Inflammatory macrophage treated with lipopolysaccharide for 1 hour (primary cell): ENCODE results near the gene ZNF816.
"Not testable (repeated sequence)": the region's sequence is repeated elsewhere in the genome, so short reads cannot be mapped to it uniquely, and the experiment has no call there.

Source experiments
- DNase-seq, 2 donors: peaks; one replicate each; pipeline ENCODE4 v3.0.0-alpha.2; 2020 to 2022

ZNF816 gene

GRCh38 chr19:52962394-52963246 lies at the start of gene ZNF816:
Gene ZNF816 (minus strand): TSS chr19:52962881. CDS start chr19:52956089, 6,792 bp downstream.
- DNase-seq = peak; percentile 96 to 98

GRCh38 chr19:53012006-53012405 lies 49.3 kb upstream of the ZNF816 start:
- no peak for DNase-seq

GRCh38 chr19:53010494-53010893 lies 47.8 kb upstream of the ZNF816 start:
- no peak for DNase-seq

- no peak for DNase-seq
Measured at GRCh38 chr19:53008061-53008778, 45.5 kb upstream of the ZNF816 start.

GRCh38 chr19:53007606-53008005 lies 44.9 kb upstream of the ZNF816 start:
- no peak for DNase-seq

GRCh38 chr19:53007200-53007599 lies 44.5 kb upstream of the ZNF816 start:
- no peak for DNase-seq

- DNase-seq = no peak
Measured at GRCh38 chr19:53004242-53004641, 41.6 kb upstream of the ZNF816 start.

- no peak for DNase-seq
Measured at GRCh38 chr19:53002479-53002878, 39.8 kb upstream of the ZNF816 start.

GRCh38 chr19:52997975-52998374 lies 35.3 kb upstream of the ZNF816 start:
- DNase-seq = no peak

- no peak for DNase-seq
Measured at GRCh38 chr19:52995711-52996110, 33.0 kb upstream of the ZNF816 start.

GRCh38 chr19:52993342-52994178 lies 30.9 kb upstream of the ZNF816 start:
- DNase-seq = peak; percentile 57 to 72

GRCh38 chr19:52992109-52993004 lies 29.7 kb upstream of the ZNF816 start:
- no peak for DNase-seq

GRCh38 chr19:52991484-52991883 lies 28.8 kb upstream of the ZNF816 start:
- peak; percentile 15 to 16 for DNase-seq

- DNase-seq = peak; percentile 9 to 41
Measured at GRCh38 chr19:52990759-52991418, 28.2 kb upstream of the ZNF816 start.

GRCh38 chr19:52988506-52988905 lies 25.8 kb upstream of the ZNF816 start:
- no peak for DNase-seq

- no peak for DNase-seq
Measured at GRCh38 chr19:52987221-52987620, 24.5 kb upstream of the ZNF816 start.

- not testable (repeated sequence) for DNase-seq
Measured at GRCh38 chr19:52983167-52983566, 20.5 kb upstream of the ZNF816 start.

- no peak for DNase-seq
Measured at GRCh38 chr19:52981329-52981728, 18.6 kb upstream of the ZNF816 start.

GRCh38 chr19:52967772-52968171 lies 5.1 kb upstream of the ZNF816 start:
- no peak for DNase-seq

GRCh38 chr19:52963247-52963618 lies 552 bp upstream of the ZNF816 start:
- DNase-seq = peak; percentile 9 to 15

- DNase-seq = peak in 1 of 2 donors; percentile 2
Measured at GRCh38 chr19:52961981-52962380, 700 bp downstream of the ZNF816 start.
